ENCODE data around the gene SETD6. TPM values are rescaled to one million over a fixed set of nuclear protein-coding genes. Genes with fewer than 3 reads are reported as not detected.
"Not testable (repeated sequence)": the region's sequence is repeated elsewhere in the genome, so short reads cannot be mapped to it uniquely, and the experiment has no call there.

Gene SETD6
- polyA plus RNA-seq, 1 donor, result 47.0 TPM

DNA sequence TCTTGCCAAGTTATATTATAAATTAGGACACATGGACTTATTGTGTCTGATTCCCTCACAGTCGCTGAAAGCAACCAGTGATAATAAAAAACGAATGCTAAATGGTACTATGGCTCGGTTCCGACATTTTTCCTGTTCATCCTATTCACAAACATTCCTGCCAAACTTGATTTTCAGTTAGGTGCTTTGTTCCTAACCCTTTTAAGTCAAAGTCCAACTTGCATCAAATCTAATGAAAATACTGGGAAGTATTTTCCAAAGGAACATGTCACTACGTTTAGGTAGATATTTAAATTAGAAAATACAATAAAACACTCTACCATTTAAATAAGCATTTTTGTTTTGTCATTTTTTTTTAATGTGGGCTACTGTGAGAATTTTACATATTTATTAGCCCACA is 21.0 kb downstream of the SETD6 start:
- no peak for DNase-seq

GRCh38 chr16:58537124-58537906 is 22.0 kb downstream of the SETD6 start:
- DNase-seq, result no peak

DNA sequence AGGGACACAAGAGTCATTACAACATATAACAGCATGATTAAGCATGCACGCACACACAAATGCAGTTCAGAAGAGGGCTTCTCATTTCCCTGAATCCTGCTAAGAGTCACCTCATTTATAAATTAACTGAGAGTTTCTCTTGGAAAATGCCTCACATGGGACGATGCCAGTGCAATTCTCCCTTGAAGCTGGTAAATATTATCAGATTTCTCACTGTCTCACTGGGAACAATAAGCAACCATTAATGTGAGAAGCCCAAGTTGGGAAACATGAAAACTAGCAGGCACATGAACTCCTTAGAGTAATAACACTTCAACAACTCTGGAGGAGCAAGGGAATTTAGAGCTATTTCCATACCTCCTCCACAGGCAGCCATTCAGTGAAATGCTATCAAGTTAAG is 26.4 kb downstream of the SETD6 start:
- no peak for DNase-seq

GRCh38 chr16:58542291-58542690 is 27.0 kb downstream of the SETD6 start:
- no peak for DNase-seq

- no peak for DNase-seq
Observed at GRCh38 chr16:58543685-58544084, 28.4 kb downstream of the SETD6 start.

DNA sequence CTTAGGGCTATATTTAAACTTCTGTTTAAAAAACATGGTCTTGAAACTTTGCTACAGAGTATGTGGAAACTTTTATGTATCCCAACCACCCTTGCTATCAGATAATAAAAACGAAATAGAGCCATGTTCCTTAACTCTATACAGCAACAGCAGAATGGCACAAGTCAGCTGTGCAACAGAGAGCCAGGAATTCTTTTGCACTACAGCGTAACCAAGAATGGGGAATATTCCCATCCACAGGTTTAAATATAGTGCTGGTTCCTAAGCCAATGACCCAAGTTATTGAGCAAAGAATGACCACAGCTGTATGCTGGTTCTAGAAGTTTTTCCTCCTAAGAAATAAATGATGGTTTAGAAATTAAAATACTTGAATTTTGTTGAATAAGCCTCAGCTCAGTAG is 33.1 kb downstream of the SETD6 start:
- no peak for DNase-seq

DNA sequence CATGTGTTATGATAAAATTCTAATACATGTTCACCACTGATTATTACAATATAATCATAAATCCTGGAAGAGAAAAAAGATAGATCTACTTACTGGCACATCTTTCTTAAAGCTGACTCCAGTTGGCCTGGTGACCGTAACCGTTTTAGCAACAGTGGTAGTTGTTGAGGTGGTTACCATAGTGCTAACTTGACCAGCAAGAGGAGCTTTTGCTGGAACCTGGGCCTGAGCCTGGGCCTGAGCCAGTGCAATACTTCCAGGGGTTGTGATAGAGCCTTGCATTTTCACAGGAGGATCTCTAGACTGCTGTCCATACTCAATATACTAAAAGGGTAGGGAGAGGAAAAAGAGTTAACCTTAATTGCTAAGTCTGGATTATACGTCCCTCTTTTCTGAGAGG is 36.2 kb downstream of the SETD6 start:
- DNase-seq, result no peak

DNA sequence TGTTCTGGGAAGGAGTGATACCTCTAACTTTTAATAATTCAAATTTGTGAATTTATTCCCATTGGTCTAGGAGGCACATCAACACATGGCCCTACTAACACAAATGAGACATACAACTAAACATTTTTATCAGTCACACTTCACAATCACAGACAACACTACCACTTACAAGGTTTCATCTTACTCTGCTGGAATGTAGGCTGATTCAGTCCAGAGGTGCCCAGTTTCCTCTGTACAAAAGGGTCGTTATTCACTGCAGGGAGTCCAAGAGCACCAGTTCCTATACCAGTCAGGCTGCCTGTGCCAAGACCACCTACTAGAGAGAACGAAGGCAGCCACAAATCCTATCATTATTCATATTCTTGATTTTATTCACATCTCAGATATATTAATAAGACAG is 41.4 kb downstream of the SETD6 start:
- DNase-seq, result no peak

- no peak for DNase-seq
Observed at GRCh38 chr16:58563235-58563634, 47.9 kb downstream of the SETD6 start.

DNA sequence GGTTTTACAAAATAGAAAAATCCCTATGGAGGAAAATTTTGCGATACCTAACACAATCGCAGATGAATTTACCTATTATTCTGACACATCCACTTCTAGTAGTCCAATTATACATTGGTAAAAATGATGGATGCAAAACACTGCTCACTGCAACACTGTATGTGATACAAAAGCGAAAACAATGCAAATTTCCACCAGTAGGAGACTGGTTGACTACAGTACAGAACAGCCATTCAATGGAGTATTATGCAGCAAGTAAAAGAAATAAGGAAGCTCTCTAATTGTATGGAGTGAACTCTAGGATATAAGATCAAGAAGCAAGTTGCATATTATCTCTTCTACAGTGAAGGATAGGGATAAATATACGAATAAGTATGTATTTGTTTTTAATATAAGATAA is 48.5 kb downstream of the SETD6 start:
- DNase-seq, result no peak

- DNase-seq, result not testable (repeated sequence)
Observed at GRCh38 chr16:58565697-58566096, 50.4 kb downstream of the SETD6 start.

Other genes starting within 250 kb of the SETD6 start
- not detected for gene PRSS54, start 220.5 kb upstream of the SETD6 start, polyA plus RNA-seq (ENCODE audit: insufficient read length)
- gene GINS3, start 123.0 kb upstream of the SETD6 start, polyA plus RNA-seq (ENCODE audit: insufficient read length), result 15.0 TPM
- gene NDRG4, start 15.4 kb upstream of the SETD6 start, polyA plus RNA-seq (ENCODE audit: insufficient read length), result 8.2 TPM
- gene CNOT1, start 114.3 kb downstream of the SETD6 start, polyA plus RNA-seq (ENCODE audit: insufficient read length), result 221 TPM
- 18.7 TPM for gene SLC38A7, start 169.3 kb downstream of the SETD6 start, polyA plus RNA-seq (ENCODE audit: insufficient read length)
- 97.7 TPM for gene GOT2, start 218.8 kb downstream of the SETD6 start, polyA plus RNA-seq (ENCODE audit: insufficient read length)

Data from left kidney (tissue), 2 donors.